Forelimb muscle (tissue), 1 donor: ENCODE data around the gene MYL12B. TPM values are rescaled to one million over a fixed set of nuclear protein-coding genes. Genes with fewer than 3 reads are reported as not detected.
A peak's percentile ranks its signal among the peaks of the same experiment; 100 is the strongest.

Experiments used
- DNase-seq: peaks from one replicate; pipeline ENCODE4 v3.0.0-alpha.2; 2013; ENCODE audit warnings: low read depth
- polyA plus RNA-seq: library from polyadenylated mRNA; unstranded; fragments of 120-200 nt; gene quantifications from one replicate; pipeline ENCODE4 v1.2.1, GENCODE V29; 2013; ENCODE audit not compliant: insufficient read length

MYL12B gene
- polyA plus RNA-seq, 1 donor, result 214 TPM

DNA sequence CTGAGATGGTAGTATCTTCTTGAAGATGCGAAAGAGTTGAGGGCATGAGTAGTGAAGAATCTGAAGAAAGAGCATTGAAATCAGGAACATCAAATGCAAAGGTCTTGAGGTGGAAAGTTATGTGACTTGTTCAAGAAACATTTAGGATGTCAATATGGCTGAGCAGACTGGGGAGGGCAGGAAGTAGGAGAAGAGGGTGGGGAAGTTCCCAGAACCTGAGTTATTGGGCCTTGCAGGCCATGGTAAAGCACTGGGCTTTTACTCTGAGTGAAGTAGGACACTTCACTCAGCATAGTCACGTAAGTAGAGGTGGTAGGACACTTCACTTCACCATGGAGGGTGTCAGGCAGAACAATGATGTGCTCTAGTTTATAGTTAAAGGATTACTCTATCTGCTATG lies 26.1 kb upstream of the MYL12B start:
- DNase-seq, result no peak

GRCh38 chr18:3236470-3236869 lies 25.5 kb upstream of the MYL12B start:
- DNase-seq, result no peak

DNA sequence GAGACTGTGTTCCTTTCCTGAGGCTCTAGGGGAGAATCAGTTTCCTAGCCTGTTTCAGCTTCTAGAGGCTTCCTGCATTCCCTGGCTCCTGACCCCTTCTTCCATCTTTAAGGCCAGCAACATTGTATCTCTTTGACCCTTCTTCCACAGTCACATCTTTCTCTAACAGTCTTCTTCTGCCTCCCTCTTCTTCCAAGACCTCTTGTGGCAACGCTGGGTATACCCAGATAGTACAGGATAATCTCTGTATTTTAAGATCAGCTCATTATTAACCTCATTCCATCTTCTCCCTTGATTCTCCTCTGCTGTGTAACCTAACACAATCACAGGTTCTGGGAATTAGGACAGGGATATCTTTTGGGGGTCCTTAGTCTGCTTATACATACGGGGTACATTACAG lies 23.2 kb upstream of the MYL12B start:
- no peak for DNase-seq

DNA sequence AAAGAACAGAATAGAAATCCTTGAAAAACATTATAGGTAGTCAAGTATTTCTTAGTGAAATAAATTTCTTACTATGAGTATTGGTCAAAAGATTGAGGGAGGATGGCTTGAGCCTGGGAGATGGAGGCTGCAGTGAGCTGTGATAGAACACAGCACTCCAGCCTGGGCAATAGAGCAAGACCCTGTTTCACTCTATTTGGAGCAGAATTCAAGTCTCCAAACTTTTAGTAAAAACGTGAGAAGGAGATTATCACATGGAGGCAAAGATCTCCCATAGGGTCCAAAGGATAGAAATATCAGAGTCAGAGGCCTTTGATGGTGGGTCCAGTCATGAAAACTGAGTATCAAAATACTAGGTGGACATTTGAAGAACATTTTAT lies 16.8 kb upstream of the MYL12B start:
- DNase-seq, result no peak

GRCh38 chr18:3245853-3246634 lies 15.9 kb upstream of the MYL12B start:
- DNase-seq, result peak; percentile 79

DNA sequence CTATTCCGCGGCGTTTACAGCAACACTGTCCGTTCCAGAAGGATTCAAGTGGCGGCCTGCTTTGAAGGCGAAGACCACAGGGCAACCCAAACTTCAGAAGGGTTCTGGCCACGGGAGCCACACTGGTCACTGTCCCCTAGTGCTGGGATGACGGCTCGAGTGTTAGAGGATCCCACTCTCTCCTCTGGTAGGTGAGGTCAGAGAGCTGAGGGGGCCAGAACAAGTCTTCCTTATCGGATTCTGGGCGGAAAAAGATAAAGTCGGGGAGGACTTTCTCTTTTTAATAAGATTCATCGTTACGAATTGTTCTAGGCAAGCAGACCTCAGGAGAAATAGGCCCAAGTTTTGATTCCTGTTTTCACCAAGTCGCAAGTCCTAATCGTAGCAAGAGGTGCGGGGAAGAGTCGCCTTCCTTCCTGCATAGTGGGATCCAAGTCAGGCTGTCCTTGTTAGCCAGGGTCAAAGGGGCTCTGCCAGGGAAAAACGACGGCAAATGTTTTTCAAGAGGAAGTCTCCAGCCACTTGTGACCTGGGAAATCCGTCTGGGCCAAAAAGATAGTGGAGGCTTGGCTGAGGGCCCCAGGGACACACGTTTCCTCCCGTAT lies 15.2 kb upstream of the MYL12B start:
- DNase-seq, result no peak

- peak; percentile 95 for DNase-seq
Measured at GRCh38 chr18:3247240-3248061, 14.5 kb upstream of the MYL12B start, which contains the start of gene MYL12A. Gene MYL12A (plus strand): TSS chr18:3247801. CDS start chr18:3253248, 5,447 bp downstream.

DNA sequence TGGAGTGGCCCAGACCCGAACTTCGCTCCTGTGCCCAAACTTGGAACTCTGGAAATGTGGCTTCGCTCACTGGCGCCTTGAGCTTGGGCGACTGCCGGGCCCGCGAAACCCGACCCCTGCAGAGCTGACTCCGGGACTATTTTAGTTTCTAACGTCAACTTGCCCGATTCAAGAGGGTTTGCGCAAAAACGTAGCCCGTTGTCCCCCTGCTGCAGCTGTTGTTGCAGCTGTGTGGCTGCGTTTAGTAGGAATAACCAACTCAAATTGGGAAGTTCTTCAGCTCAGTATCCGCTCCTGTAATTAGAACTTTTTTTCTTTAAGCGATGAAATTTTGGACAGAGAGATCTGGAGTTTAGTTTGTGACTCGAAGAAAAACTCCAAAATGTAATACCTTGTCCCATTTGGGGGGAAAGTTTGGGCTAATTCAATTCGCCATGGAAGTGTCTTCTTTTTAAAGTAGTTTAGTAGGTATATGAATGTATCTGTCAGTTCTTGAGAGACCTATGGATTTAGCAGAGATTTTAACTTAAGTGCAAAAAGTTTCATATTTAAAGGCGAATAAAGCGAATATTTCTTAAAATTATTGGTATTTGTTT lies 13.8 kb upstream of the MYL12B start:
- DNase-seq, result no peak

GRCh38 chr18:3248658-3249359 lies 13.1 kb upstream of the MYL12B start:
- no peak for DNase-seq

- DNase-seq, result no peak
Measured at GRCh38 chr18:3250237-3251107, 11.5 kb upstream of the MYL12B start.

DNA sequence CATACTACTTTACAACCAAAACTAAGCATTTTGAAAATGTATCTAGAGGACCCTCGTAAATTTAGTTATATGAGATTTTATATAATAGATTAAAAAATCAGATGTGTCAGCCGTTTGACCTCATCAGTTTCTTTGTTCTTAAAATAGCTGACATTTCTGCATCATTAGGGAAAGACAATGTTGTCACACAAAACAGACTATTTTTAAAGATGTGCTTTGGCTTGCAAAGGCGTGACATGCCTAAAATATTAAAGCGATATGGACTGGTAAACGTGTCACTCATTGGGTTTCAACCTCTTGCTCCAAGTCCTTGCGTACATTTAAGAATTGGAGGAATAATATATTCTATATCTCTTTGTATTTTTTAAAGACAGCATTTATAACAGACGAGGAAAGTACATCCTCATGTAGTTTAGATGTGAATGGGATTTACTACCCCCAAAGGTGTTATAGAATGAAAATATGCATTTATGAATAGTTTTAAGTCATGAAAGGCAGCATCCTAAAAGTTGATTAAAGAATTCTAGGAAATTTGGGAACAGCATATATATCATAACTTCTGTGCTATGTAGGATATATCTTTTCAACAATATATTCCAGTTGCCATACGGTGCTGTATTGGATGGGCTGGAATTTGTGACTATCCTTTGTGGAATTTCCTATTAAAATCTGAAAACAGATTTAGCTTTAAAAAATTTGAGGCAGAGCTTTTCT lies 10.5 kb upstream of the MYL12B start:
- DNase-seq, result no peak

DNA sequence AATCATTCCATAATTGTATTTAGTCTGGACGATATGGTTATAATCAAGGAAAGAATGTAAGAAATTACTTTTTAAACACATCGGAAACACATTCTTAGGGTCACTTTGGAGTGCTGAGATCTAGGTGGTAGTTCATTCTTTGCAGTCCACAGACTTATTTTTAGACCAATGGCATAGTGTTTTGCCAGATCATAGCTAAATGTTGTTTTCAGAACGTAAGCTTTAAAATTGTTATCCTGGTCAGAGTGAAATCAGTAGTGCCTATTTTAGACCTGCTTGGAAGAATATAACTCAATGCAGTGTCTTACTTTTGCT lies 10.0 kb upstream of the MYL12B start:
- no peak for DNase-seq

GRCh38 chr18:3252843-3253242 lies 9.1 kb upstream of the MYL12B start:
- no peak for DNase-seq

GRCh38 chr18:3254725-3255124 lies 7.2 kb upstream of the MYL12B start:
- no peak for DNase-seq

- no peak for DNase-seq
Measured at GRCh38 chr18:3255611-3256165, 6.2 kb upstream of the MYL12B start.

GRCh38 chr18:3256693-3257626 lies 5.0 kb upstream of the MYL12B start:
- DNase-seq, result no peak

DNA sequence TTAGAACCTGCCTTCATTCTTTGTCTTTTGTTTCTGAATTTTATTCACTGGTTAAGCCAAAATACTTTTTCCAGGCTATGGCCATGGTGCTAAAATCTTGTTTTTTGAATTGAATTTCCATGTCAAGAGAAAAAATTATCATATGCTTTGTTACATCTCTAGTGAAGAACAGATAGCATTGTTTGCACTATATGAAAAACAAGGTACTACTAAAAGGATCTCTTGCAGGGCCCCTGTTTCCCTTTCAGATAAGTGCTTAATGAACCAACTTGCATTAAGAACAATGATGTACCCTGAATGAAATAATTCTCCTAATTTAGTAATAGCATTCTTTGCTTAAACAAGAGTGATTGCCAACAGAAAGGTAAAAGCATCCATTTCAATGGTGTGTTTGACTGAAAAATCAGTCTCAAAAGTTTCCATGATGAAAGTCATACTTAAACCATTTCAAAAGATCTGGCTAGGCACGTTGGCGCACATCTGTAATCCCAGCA lies 4.3 kb upstream of the MYL12B start:
- no peak for DNase-seq

DNA sequence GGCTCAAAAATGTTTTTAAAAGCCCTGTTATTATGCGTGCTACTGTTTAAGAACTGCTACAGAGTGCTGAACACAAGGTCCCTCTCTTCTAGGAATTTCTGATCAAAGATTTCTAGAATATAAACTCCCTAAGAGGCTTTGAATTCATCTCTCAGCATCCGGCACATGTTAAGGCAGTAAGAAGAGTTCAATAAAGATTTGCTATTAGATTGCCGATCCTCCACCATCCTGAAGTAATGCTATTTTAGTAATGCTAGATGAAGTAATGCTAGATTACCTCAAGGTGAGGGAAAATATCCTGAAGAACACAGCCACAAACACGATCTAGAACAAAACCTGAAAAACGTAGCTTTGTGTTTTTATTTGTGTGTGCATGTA lies 949 bp upstream of the MYL12B start:
- no peak for DNase-seq
